Activated CD4-positive, alpha-beta T cell treated with anti-CD3 and anti-CD28 coated beads, Interleukin-10, Interleukin-2, amounts not matched to agents 100 ng/mL and 50 ng/mL, durations not matched to agents 16 hours and 8 hours (primary cell): Measurements from ENCODE around the gene ALDOA.

Source experiments
- DNase-seq: peaks from one replicate; pipeline ENCODE4 v3.0.0-alpha.2; 2020

ALDOA gene

GRCh38 chr16:30046178-30046577, 19.4 kb upstream of the ALDOA start:
- DNase-seq = no peak

DNA sequence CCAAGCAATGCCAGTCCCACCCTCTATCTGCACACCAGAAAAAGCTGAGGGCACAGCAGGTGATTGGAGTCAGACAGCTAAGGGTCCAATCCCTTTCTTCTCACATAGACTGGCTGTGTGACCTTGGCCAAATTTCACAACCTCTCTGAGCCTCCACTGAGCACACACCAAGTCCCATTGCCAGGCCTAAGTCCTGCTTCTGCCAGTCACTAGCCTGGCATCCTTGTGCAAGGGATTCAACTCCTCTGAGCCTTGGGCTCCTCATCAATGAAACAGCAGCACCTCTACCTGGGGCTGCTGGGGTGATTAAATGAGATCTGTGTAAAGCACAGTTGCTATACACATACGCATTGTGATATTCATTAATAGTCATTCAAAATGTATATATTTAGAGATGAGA, 19.0 kb upstream of the ALDOA start:
- no peak for DNase-seq

- no peak for DNase-seq
These were observed 15.7 kb upstream of the ALDOA start for GRCh38 chr16:30049871-30050270.

DNA sequence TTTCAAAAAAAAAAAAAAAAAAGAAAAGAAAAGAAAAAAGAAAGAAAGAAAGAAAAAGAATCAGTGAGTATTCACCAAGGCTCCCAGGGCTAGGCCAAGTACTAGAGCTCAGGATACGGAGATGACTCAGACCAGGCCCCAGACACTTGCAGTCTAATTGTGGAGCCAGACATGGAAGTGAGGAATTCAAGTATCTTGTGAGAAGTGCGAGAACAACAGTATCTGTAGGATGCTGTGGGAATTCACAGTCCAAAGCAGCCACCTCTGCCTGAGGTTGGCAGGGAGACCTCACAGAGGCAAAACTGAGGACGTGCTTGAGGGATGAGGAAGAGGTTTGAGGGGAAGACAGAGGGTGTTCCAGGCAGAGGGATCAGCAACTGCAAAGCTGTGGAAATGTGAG, 14.0 kb upstream of the ALDOA start:
- DNase-seq = no peak

GRCh38 chr16:30052671-30053372, 12.7 kb upstream of the ALDOA start:
- DNase-seq = peak; percentile 95

DNA sequence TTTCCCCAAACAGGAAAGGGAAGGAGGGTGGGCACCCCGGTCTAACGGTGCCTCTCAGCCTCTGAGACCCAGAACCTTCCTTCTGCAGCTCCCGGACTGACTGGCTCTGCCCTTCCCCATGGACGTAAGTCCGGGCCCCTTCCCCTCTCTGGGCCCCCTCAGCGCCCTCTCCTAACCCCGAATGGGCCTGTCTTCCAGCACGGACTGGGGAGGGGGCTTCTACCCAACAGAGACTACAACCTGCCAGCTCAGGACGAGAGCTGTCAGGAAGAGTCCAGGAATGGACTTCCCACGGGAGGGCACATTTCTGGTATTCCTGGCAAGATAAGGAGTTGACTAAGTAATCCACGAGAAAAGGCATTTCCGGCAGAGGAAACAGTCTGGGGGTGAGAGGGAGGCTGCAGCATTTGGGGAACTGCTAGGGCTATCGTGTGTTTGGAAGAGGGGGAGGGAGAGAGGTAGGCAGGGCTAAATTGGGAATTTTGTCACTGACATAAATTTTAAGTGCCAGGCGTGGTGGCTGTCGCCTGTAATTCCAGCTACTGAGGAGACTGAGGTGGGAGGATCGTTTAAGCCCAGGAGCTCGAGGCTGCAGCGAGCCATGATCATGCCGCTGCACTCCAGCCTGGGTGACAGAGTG, 12.1 kb upstream of the ALDOA start:
- DNase-seq = no peak

GRCh38 chr16:30054451-30054850, 11.1 kb upstream of the ALDOA start:
- no peak for DNase-seq

DNA sequence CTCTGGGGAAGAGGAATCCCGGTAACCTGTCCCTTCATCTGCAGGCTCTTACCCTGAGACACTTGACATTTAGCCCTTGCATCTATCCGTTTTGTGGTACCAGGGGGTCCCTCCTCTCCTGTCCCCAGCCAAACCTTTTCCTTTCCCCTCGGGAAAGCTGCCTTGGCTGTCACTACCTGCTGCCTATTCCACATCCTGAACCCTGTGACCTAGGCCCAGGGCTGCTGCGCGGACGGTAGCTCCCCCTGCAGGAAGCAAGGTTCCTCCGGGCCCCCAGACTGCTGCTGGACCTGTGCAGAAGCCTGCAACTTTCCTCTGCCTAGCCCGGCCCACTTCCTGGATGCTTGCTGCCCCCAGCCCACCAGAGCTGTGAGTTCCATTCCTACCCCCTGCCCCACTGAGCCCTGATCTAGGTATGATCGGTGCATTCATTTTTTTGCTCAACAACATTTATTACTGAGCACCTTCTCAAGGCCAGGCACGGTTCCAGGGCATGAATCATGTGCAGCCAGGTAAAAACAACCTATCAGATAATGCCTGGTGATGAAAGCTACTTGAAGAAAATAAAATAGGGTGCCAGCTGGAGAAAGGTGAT, 10.5 kb upstream of the ALDOA start:
- DNase-seq = peak; percentile 63

DNA sequence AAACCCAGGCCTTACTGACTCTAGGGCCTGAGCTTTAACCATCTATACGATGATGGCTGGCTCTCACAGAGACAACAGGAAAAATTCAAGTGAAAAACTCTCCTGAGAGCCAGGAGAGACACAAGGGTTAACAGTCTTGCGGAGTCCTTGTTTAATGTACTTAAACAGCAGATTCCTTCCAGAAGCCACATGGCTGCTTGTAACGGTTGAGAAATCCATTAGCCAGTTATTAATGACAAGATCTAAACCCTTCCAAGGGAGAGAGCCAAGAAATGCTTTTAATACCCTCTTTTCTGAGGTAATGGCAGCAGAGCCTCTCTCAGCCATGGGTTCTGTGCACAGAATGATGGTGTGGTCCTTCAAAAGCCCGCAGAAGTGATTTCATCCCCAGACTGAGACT, 5.2 kb upstream of the ALDOA start:
- DNase-seq = no peak

DNA sequence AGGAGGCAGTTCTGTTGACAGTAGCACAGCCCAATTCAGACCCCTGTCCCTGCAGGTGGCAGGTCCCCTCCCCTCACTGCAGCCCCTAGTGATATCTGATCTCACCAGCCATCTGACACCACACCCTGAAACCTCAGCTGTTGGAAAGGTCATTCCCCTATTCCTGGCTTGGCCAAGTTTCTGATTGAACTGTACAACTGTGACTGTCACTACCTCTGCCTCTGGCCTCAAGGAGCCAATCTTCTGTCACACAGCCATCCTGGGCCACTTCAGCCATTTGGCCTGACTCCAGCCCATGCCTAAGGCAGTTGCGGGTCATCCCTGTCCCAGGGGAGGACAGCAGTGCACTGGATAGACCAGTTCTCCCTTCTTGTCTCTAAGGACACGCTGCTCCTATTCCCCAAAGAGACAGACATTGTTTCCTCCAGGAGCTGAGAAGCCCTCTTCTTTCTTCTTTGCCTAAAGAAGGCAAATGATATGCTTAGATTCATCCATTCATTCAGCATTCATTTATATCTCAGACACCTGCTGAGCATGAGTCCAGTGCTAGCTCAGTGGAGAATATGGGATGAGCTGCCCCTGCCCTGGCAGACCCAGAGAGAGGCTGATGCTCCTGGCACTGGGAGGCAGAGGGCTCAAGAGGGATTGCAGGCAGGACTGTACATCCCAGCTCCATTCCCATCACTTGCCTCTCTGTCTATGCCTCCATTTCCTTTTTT, 4.6 kb upstream of the ALDOA start:
- DNase-seq = no peak

DNA sequence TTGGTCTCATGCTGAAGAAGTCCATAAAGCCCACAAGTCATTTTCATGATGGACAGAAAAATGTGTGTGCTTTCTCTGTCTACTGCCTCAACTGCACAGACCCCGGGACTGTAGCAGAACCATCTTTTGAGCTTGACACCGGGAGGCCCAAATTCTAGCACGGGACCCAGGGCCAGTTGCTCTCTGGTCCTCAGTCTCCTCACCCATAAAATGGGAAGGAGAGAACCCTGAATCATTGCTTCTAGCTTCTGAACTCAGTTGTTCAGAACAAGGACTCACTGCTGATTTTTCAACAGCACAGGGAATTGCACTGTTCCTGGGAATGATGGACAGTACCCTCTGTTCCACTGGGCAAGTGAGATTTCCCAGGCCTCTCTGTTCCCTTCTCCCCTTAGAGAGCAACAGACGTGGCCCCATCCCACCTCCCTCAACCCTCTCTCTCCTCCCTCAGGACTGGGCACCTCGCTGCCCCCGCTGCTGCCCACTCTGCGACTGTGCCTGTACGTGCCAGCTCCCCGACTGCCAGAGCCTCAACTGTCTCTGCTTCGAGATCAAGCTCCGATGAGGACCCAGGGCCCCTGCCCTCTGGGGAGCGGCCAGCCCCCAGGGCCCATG, 2.2 kb upstream of the ALDOA start:
- no peak for DNase-seq

DNA sequence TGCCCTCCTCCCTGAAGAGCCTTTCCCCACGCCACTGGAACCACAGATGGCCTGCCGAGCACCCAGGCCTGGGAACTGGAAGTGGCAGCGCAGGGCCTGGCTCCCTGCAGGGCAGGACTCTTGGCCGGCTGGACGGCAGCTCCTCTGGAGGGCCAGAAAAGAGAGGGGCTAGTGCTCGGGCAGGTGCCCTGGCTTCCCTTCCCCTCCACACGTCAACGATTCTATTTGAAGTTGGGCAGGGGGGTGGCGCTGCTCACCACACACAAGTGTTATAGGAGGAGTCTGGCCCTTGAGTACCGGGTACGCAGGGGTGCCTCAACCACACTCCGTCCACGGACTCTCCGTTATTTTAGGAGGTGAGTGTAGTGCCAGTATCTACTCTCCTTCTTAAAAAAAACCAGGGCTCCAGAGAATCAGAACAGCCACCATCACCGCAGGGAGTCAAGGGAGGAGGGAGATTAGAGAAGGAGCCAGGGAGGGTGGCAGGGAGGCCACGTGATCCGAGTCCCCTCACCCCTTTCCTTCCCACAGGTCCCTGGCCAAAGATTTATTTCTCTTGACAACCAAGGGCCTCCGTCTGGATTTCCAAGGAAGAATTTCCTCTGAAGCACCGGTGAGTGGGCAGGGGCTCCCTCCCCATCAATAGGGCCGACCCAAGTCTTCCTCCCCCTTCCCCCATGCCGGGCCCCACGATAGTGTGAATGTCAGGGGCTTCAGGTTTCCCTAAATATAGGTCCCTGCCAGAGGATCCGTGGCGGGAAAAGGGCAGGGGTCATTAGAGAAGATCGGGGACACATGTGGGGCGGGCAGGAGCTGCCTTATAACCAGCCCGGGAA, 1.4 kb upstream of the ALDOA start:
- peak; percentile 86 for DNase-seq

- no peak for DNase-seq
These were observed 845 bp upstream of the ALDOA start for GRCh38 chr16:30064729-30065101.

DNA sequence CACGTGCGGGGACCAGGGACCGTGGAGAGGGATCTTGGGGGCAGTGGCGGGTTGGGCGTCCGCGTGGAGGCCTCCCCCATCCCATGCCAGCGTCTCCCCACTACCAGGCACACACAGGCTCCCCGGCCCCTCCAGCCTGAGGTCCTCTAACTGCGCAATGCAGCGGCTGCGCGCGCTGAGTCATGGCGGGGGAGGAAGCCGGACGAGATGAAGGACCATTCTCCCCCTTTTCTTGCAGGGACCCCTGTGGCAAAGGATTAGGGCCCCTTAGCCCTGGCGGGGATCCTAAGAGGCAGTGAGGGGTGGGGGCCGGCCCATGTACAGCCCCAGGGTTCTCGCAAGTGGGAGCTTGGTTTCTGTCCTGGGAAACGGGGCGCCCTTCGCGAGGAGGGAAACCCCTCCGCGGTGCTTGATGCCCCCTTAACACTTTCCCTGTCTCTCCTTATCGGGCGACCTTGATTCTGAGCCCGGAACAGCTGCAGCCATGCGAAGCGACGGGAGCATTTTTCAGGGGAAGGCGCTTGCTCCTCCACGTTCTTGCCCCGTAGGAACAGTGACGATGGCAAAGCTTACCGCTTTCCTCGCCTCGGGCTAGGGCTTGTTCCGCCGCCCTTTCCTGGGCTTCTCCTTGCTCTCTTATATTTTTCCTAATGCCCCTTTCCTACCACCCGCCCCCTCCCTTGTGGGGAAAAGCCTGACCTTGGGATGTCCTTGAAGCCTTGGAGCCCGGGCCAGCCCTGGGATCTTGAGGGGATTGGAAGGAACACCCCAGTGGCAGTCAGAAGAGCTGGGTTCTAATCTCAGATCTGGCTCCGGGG, 592 bp downstream of the ALDOA start:
- DNase-seq = no peak

DNA sequence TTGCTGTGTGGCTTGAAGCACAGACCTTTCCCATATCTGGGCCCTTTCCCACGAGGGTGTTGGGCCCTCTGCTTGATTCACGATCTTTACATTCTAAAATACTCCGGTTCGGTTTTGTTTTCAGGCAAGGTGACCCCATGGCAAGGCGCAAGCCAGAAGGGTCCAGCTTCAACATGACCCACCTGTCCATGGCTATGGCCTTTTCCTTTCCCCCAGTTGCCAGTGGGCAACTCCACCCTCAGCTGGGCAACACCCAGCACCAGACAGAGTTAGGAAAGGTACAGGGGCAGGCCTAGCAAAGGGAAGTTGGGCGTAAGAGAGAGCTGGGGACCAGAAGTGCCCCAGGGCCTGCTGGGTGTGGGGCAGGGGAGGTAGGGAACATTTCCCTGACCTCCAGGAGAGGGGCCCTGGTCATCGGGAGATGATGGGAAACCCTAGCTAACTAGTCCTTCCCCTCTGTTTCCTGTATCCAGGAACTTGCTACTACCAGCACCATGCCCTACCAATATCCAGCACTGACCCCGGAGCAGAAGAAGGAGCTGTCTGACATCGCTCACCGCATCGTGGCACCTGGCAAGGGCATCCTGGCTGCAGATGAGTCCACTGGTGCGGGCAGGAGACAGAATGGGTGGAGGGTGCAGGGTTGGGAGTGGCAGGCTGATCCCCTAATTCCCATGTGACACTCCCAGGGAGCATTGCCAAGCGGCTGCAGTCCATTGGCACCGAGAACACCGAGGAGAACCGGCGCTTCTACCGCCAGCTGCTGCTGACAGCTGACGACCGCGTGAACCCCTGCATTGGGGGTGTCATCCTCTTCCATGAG, 1.4 kb downstream of the ALDOA start:
- no peak for DNase-seq

DNA sequence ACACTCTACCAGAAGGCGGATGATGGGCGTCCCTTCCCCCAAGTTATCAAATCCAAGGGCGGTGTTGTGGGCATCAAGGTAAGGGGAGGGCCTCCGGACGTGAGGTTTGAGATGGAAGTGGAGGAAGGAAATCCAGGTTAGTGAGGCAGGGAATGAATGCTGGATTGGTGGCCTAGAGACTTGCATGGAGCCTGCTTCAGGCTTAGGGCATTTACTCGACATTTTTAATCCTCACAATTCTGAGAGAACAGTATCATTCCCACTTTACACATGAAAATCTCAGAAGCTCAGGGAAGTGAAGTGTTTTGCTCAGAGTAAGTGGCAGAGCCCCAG, 2.0 kb downstream of the ALDOA start:
- no peak for DNase-seq

DNA sequence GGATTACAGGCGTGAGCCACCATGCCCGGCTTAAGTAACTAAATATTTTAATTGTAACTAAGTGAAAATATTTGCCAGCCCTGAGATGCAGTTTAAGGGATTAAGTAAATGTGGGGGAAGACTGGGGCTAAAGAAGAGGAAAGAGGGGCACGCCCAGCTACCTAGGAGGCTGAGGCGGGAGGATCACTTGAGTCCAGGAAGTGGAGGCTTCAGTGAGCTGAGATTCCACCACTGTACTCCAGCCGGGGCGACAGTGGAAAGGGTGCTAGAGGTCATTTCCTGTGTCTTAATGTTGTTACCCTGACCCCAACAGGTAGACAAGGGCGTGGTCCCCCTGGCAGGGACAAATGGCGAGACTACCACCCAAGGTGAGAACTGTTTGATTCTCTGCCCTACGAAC, 2.8 kb downstream of the ALDOA start:
- DNase-seq = no peak

GRCh38 chr16:30068750-30069610, 3.4 kb downstream of the ALDOA start:
- peak; percentile 48 for DNase-seq

GRCh38 chr16:30069611-30070462, 4.3 kb downstream of the ALDOA start:
- no peak for DNase-seq
